Panc1 (cell line): ENCODE data around the gene SDCBP2. TPM values are rescaled to one million over a fixed set of nuclear protein-coding genes. Genes with fewer than 3 reads are reported as not detected.

Experiments used
- ATAC-seq: fragments of 200-7000 bp; cut with Tn5 transposase; 2 replicates; pipeline ENCODE4 v1.9.1; 2020; ENCODE audit warnings: mild to moderate bottlenecking, moderate library complexity
- BruUV-seq: library from RNA; stranded (reverse); fragments of 400-500 nt; replicated peaks from 2 replicates; lab custom pipeline; 2021; lab: Mats Ljungman, UMichigan
- CTCF ChIA-PET: fragments of 300-600 bp; sonication (Branson Sonifier 250); formaldehyde crosslinking; loops from one replicate; lab custom pipeline; 2022; ENCODE audit warnings: antibody characterized with exemption; lab: Charles Lee
- POLR2A ChIA-PET: fragments of 300-600 bp; sonication (Branson Sonifier 250); formaldehyde crosslinking; loops from one replicate; lab custom pipeline; 2022; ENCODE audit warnings: antibody characterized with exemption; lab: Charles Lee
- DNase-seq: peaks from one replicate; pipeline ENCODE4 v3.0.0-alpha.2; 2010; ENCODE audit warnings: low read depth, low spot score
- H3K27ac ChIP-seq: 2 replicates; pipeline ENCODE4 v1.5.1; 2011; ENCODE audit warnings: mild to moderate bottlenecking, low read length, inconsistent platforms
- H3K27me3 ChIP-seq: fragments of 200-500 bp; sonication (Bioruptor generic); 2 replicates; pipeline ENCODE4 v1.6.0; 2014; ENCODE audit warnings: low read length, inconsistent platforms; ENCODE audit not compliant: control insufficient read depth, insufficient read depth
- H3K36me3 ChIP-seq: fragments of 200-500 bp; sonication (Bioruptor generic); 2 replicates; pipeline ENCODE4 v1.5.1; 2014; ENCODE audit warnings: inconsistent platforms, mild to moderate bottlenecking, low read length, moderate library complexity; ENCODE audit not compliant: control insufficient read depth, insufficient read depth
- H3K4me1 ChIP-seq: 2 replicates; pipeline ENCODE4 v1.5.1; 2011; ENCODE audit warnings: inconsistent platforms, mild to moderate bottlenecking, low read length, moderate library complexity; ENCODE audit not compliant: control insufficient read depth, insufficient read depth
- H3K4me3 ChIP-seq, 2 experiments: 2 replicates each; pipeline ENCODE4 v1.5.1; 2011 to 2012; ENCODE audit warnings: low read depth in 2 of 2, low read length in 2 of 2, mild to moderate bottlenecking in 2 of 2, inconsistent platforms in 1 of 2, moderate library complexity in 1 of 2
- H3K9me3 ChIP-seq: fragments of 200-500 bp; sonication (Bioruptor generic); 2 replicates; pipeline ENCODE4 v1.5.1; 2014; ENCODE audit warnings: low read depth, mild to moderate bottlenecking, inconsistent platforms, low read length, moderate library complexity; ENCODE audit not compliant: control insufficient read depth, insufficient read depth
- POLR2AphosphoS5 ChIP-seq: IDR thresholded peaks from 2 replicates; pipeline ENCODE4 v1.6.1; 2012; ENCODE audit warnings: mild to moderate bottlenecking, low read depth, low read length, moderate library complexity
- SIN3A ChIP-seq: IDR thresholded peaks from 2 replicates; pipeline ENCODE4 v1.6.1; 2012; ENCODE audit warnings: low read depth, mild to moderate bottlenecking, low read length, moderate library complexity, borderline replicate concordance; ENCODE audit not compliant: insufficient read depth
- TCF7L2 ChIP-seq: IDR thresholded peaks from 2 replicates; pipeline ENCODE4 v1.6.1; 2011; ENCODE audit warnings: mild to moderate bottlenecking, low read depth, low read length, inconsistent platforms
- in situ Hi-C: cut with HindIII; loops from 2 replicates; pipeline ENCODE4 v1.10.0; 2016; ENCODE audit warnings: low sequenced_read_pairs, low pct_unique_long_range_greater_than_20kb
- intact Hi-C: fragments of 100-400 bp; cut with micrococcal nuclease; formaldehyde crosslinking; loops from one replicate; pipeline ENCODE4 v1.10.0; 2022; ENCODE audit not compliant: unreplicated experiment
- total RNA-seq: library from RNA; stranded (reverse); gene quantifications from one replicate; pipeline ENCODE4 v1.2.1, GENCODE V29; 2021; ENCODE audit not compliant: unreplicated experiment
- TF ChIP-seq, protein P1 (sequence below): fragments of 450-650 bp; IDR thresholded peaks from 2 replicates; pipeline ENCODE4 v1.5.1; 2017; ENCODE audit warnings: mild to moderate bottlenecking
- TF ChIP-seq, protein P2 (sequence below), 2 experiments: IDR thresholded peaks; 2 replicates each; pipeline ENCODE4 v1.6.1; 2011 to 2012; ENCODE audit warnings: low read depth in 2 of 2, control low read depth in 1 of 2, low read length in 1 of 2, mild to moderate bottlenecking in 1 of 2, moderate library complexity in 1 of 2; ENCODE audit not compliant: insufficient read depth in 1 of 2

SDCBP2 gene
- total RNA-seq, 1 experiment from 2014 or later = 1.8 TPM

DNA sequence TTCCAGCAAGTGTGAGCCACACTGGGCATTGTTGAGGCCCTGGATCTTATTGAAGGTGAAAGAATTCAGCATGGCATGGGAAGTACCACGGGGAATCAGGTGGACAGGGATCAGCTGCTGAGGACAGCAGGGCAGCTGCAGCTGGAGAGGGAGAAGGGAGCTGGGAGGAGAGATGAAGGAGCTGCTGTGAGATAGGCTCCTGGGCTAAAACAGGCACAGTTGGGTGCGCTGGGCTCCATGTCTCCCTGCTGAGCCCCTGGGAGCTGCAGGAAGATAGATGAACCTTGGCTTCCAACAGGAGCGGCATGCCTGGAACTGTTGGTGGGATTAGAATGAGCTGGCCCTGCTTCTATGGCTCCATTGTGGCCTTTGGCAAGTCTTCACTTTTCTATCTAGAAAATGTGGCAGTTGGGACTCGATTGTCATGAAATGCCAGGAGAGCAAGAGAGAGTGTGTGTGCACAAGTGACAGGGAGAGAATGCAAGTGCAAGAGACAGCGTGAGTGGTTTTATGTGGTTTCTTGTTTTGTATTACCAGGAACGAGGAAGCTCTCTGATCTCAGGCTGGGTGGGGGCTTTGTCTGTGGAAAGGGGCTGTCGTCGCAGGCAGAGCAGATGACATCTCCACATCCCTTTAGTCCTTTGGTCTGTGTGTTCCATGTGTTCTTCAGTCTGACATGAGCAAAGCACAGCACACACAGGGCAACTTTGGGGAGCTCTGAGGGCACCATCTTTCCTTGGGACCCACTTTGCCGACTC is 42.5 kb downstream of the SDCBP2 start:
- Histone ChIP-seq H3K9me3 (no peaks in the 10 kb centered on the region), H3K27ac (no peak overlapping the region), H3K27me3 (no peaks in the 10 kb centered on the region), H3K36me3 (no peaks in the 10 kb centered on the region), H3K4me1 (no peaks in the 10 kb centered on the region), H3K4me3 (no peak overlapping the region)
- no peak for DNase-seq
- TF ChIP-seq POLR2AphosphoS5 (no peak), TCF7L2 (no peak), SIN3A (no peak)
- TF ChIP-seq, protein P1, sequence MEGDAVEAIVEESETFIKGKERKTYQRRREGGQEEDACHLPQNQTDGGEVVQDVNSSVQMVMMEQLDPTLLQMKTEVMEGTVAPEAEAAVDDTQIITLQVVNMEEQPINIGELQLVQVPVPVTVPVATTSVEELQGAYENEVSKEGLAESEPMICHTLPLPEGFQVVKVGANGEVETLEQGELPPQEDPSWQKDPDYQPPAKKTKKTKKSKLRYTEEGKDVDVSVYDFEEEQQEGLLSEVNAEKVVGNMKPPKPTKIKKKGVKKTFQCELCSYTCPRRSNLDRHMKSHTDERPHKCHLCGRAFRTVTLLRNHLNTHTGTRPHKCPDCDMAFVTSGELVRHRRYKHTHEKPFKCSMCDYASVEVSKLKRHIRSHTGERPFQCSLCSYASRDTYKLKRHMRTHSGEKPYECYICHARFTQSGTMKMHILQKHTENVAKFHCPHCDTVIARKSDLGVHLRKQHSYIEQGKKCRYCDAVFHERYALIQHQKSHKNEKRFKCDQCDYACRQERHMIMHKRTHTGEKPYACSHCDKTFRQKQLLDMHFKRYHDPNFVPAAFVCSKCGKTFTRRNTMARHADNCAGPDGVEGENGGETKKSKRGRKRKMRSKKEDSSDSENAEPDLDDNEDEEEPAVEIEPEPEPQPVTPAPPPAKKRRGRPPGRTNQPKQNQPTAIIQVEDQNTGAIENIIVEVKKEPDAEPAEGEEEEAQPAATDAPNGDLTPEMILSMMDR = no peak
- TF ChIP-seq, protein P2, sequence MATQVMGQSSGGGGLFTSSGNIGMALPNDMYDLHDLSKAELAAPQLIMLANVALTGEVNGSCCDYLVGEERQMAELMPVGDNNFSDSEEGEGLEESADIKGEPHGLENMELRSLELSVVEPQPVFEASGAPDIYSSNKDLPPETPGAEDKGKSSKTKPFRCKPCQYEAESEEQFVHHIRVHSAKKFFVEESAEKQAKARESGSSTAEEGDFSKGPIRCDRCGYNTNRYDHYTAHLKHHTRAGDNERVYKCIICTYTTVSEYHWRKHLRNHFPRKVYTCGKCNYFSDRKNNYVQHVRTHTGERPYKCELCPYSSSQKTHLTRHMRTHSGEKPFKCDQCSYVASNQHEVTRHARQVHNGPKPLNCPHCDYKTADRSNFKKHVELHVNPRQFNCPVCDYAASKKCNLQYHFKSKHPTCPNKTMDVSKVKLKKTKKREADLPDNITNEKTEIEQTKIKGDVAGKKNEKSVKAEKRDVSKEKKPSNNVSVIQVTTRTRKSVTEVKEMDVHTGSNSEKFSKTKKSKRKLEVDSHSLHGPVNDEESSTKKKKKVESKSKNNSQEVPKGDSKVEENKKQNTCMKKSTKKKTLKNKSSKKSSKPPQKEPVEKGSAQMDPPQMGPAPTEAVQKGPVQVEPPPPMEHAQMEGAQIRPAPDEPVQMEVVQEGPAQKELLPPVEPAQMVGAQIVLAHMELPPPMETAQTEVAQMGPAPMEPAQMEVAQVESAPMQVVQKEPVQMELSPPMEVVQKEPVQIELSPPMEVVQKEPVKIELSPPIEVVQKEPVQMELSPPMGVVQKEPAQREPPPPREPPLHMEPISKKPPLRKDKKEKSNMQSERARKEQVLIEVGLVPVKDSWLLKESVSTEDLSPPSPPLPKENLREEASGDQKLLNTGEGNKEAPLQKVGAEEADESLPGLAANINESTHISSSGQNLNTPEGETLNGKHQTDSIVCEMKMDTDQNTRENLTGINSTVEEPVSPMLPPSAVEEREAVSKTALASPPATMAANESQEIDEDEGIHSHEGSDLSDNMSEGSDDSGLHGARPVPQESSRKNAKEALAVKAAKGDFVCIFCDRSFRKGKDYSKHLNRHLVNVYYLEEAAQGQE (IDR thresholded peaks at IDR 0.05; ENCODE audit: insufficient read depth in 1 of 2, low read depth in 2 of 2, low read length in 1 of 2) = no peak
- POLR2A ChIA-PET = no interaction called here
- no TSS peak for BruUV-seq
- CTCF ChIA-PET = interaction anchor here (0.6 kb wide), 1 partner anchor 20 kb away, joined by 3 read pairs; the partner anchor contains the start of gene SNPH
- intact Hi-C loops (no loop called here), in situ Hi-C loops (no loop called here)
- ATAC-seq = no peak

GRCh38 chr20:1283522-1284510 is 45.1 kb downstream of the SDCBP2 start:
- intact Hi-C loops (no loop called here), in situ Hi-C loops (no loop called here)
- ChIA-PET CTCF (no interaction called here), POLR2A (no interaction called here)
- Histone ChIP-seq H3K36me3 (no peaks in the 10 kb centered on the region), H3K4me3 (no peak overlapping the region), H3K4me1 (no peaks in the 10 kb centered on the region), H3K27ac (no peak overlapping the region), H3K9me3 (no peaks in the 10 kb centered on the region), H3K27me3 (no peaks in the 10 kb centered on the region)
- no TSS peak for BruUV-seq
- ATAC-seq (no peak), DNase-seq (no peak)
- TF ChIP-seq SIN3A = no peak
- TF ChIP-seq, protein P1 = no peak
- TF ChIP-seq, protein P2 (IDR thresholded peaks at IDR 0.05; ENCODE audit: insufficient read depth in 1 of 2, low read depth in 2 of 2, low read length in 1 of 2) = no peak
- TF ChIP-seq POLR2AphosphoS5 = no peak
- no peak for TF ChIP-seq TCF7L2
